Testis (tissue), 2 donors: Measurements from ENCODE around the gene NRSN1.

ENCODE experiments used
- CTCF ChIP-seq, 3 experiments: fragments of 450-650 bp in 2 of 3; fragments of 200-600 bp in 1 of 3; sonication (generic) in 1 of 3; IDR thresholded peaks; one replicate each; pipeline ENCODE4 v1.5.1; 2016 to 2019; ENCODE audit warnings: antibody characterized with exemption in 3 of 3, mild to moderate bottlenecking in 2 of 3, moderate library complexity in 1 of 3
- POLR2A ChIP-seq: fragments of 450-650 bp; IDR thresholded peaks from one replicate; pipeline ENCODE4 v1.6.1; 2017; ENCODE audit warnings: antibody characterized with exemption, mild to moderate bottlenecking, moderate library complexity

- TF ChIP-seq POLR2A (no peak), CTCF (IDR thresholded peaks at IDR 0.05) (no peak)
These were observed 21.6 kb downstream of the NRSN1 start for GRCh38 chr6:24147511-24148153.
